ENCODE measurements around the gene LRRC4B.

GRCh38 chr19:50542943-50543342, 25.3 kb downstream of the LRRC4B start:
- no peak for TF ChIP-seq POLR2A (IDR thresholded peaks at IDR 0.05)
- TF ChIP-seq, protein P1, sequence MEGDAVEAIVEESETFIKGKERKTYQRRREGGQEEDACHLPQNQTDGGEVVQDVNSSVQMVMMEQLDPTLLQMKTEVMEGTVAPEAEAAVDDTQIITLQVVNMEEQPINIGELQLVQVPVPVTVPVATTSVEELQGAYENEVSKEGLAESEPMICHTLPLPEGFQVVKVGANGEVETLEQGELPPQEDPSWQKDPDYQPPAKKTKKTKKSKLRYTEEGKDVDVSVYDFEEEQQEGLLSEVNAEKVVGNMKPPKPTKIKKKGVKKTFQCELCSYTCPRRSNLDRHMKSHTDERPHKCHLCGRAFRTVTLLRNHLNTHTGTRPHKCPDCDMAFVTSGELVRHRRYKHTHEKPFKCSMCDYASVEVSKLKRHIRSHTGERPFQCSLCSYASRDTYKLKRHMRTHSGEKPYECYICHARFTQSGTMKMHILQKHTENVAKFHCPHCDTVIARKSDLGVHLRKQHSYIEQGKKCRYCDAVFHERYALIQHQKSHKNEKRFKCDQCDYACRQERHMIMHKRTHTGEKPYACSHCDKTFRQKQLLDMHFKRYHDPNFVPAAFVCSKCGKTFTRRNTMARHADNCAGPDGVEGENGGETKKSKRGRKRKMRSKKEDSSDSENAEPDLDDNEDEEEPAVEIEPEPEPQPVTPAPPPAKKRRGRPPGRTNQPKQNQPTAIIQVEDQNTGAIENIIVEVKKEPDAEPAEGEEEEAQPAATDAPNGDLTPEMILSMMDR (IDR thresholded peaks at IDR 0.05) = no peak

Measured in lower leg skin (tissue), 3 donors.